ENCODE measurements around the gene PRDM15. TPM values are rescaled to one million over a fixed set of nuclear protein-coding genes. Genes with fewer than 3 reads are reported as not detected.

Gene PRDM15
- total and polyA plus RNA-seq, 3 experiments from 2014 or later, result 2.2 to 13.1 (median 12.0) TPM

DNA sequence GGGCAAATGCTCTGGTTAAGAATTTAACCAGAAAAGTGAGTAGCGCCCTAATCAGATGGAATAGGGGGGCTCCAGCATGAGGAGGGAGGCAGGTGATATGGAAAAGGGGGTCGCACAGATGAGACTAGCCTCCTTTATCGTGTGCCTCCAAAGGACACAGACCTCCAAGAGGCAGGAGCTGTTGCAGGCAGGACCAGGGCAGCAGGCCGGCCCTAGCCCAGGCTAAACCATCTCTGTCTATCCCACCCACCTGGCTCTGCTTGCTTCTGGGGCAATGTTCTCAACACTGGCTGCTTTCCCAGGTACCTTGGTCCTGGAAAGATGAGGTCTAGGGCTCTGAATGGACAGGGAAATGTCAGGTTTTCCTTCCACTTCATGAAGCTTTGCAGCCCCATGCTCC is 38.4 kb upstream of the PRDM15 start:
- H3K36me3 ChIP-seq (ENCODE audit: insufficient read depth, low read length), result peaks cover 9% of the 10 kb centered on the region
- no peak overlapping the region for H3K27ac ChIP-seq (ENCODE audit: low read depth, low read length)
- H3K27me3 Mint-ChIP-seq, result no peaks in the 10 kb centered on the region
- H3K27me3 ChIP-seq (ENCODE audit: insufficient read depth, low read length, poor library complexity, severe bottlenecking), result no peaks in the 10 kb centered on the region
- POLR2A ChIA-PET, result no interaction called here
- CTCF ChIA-PET, result interaction anchor here (1.0 kb wide), 1 partner anchor 8 kb away, joined by 3 read pairs; no protein-coding TSS in a partner anchor
- no peak for DNase-seq
- H3K4me1 Mint-ChIP-seq, result peaks cover 0 to 3% (median 1%) of the 10 kb centered on the region in 3 donors
- H3K4me3 ChIP-seq (ENCODE audit: low read length), result no peak overlapping the region
- peak overlapping the region in 2 of 8 donors; percentile 50 to 65 for H3K27ac Mint-ChIP-seq
- no peaks in the 10 kb centered on the region for H3K4me1 ChIP-seq (ENCODE audit: insufficient read depth, low read length)
- no peak overlapping the region for H3K4me3 Mint-ChIP-seq
- H3K36me3 Mint-ChIP-seq, result peaks cover 0 to 65% (median 31%) of the 10 kb centered on the region in 3 donors
- H3K9me3 Mint-ChIP-seq, result no peaks in the 10 kb centered on the region
- no peaks in the 10 kb centered on the region for H3K9me3 ChIP-seq (ENCODE audit: low read length)

DNA sequence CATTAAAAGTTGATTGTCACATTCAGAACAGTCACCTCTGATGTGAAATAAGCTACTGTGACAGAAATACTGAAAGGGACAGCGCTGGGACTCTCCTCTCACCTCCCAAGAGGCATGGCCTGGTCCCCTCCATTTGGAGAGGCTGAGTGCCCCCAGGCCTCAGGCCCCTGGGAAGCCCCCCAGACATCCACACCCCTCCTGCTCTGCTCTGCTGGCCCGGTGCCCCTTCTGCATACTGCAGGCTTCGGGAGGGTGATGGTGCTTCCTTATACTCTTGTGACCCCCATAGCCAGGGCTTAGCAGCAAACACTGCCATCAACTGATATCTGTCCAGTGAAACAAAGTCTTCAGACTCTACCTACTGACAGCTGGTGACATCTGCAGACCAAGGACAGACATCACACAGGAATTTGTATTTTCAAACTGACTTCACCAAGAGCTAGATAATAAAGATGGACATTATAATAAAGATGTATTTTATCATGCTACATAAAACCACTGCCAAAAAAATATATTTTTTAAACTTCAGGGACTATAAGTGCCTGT is 37.8 kb upstream of the PRDM15 start:
- CTCF ChIA-PET, result interaction anchor here (1.0 kb wide), 1 partner anchor 9 kb away, joined by 3 read pairs; no protein-coding TSS in a partner anchor
- no peaks in the 10 kb centered on the region for H3K27me3 Mint-ChIP-seq

DNA sequence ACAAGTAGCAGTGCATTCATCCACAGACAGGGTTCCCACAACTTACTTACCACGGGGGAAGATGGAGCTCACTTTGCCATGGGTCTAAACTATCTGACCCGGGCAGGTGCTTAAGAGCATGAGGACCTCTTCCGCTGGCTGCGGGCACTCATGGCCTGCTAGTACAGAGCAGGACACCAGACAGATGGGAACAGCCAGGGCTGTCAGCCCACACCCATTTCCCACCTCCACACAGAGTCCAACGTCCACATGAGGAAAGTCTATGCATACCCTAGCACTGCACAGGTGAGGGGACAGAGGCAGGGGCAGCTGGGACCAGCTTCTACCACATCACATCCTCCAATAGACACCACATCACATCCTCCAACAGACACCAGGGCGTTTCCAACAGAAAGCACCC is 35.8 kb upstream of the PRDM15 start:
- Mint-ChIP-seq H3K4me1 (no peaks in the 10 kb centered on the region), H3K4me3 (no peak overlapping the region), H3K27ac (peak overlapping the region in 1 of 8 donors; percentile 26), H3K9me3 (no peaks in the 10 kb centered on the region), H3K27me3 (no peaks in the 10 kb centered on the region), H3K36me3 (peaks cover 0 to 73% (median 36%) of the 10 kb centered on the region in 3 donors)
- H3K27ac ChIP-seq (ENCODE audit: low read depth, low read length), result no peak overlapping the region
- DNase-seq, result no peak
- no peaks in the 10 kb centered on the region for H3K9me3 ChIP-seq (ENCODE audit: low read length)
- ChIA-PET CTCF (interaction anchor here (1.1 kb wide), 1 partner anchor 193 kb away, joined by 3 read pairs; no protein-coding TSS in a partner anchor), POLR2A (no interaction called here)
- no peaks in the 10 kb centered on the region for H3K27me3 ChIP-seq (ENCODE audit: insufficient read depth, low read length, poor library complexity, severe bottlenecking)
- peaks cover 19% of the 10 kb centered on the region for H3K36me3 ChIP-seq (ENCODE audit: insufficient read depth, low read length)
- no peaks in the 10 kb centered on the region for H3K4me1 ChIP-seq (ENCODE audit: insufficient read depth, low read length)
- no peak overlapping the region for H3K4me3 ChIP-seq (ENCODE audit: low read length)

More for the DNA sequence above, 37.8 kb upstream of the PRDM15 start:
- H3K27ac ChIP-seq (ENCODE audit: low read depth, low read length), result no peak overlapping the region
- no peaks in the 10 kb centered on the region for H3K4me1 ChIP-seq (ENCODE audit: insufficient read depth, low read length)
- Mint-ChIP-seq H3K36me3 (peaks cover 0 to 68% (median 34%) of the 10 kb centered on the region in 3 donors), H3K9me3 (no peaks in the 10 kb centered on the region), H3K4me1 (peaks cover 0 to 3% (median 1%) of the 10 kb centered on the region in 3 donors), H3K27ac (no peak overlapping the region), H3K4me3 (no peak overlapping the region)
- no peak overlapping the region for H3K4me3 ChIP-seq (ENCODE audit: low read length)
- POLR2A ChIA-PET, result no interaction called here
- no peak for DNase-seq
- H3K9me3 ChIP-seq (ENCODE audit: low read length), result no peaks in the 10 kb centered on the region
- H3K36me3 ChIP-seq (ENCODE audit: insufficient read depth, low read length), result peaks cover 11% of the 10 kb centered on the region
- H3K27me3 ChIP-seq (ENCODE audit: insufficient read depth, low read length, poor library complexity, severe bottlenecking), result no peaks in the 10 kb centered on the region

DNA sequence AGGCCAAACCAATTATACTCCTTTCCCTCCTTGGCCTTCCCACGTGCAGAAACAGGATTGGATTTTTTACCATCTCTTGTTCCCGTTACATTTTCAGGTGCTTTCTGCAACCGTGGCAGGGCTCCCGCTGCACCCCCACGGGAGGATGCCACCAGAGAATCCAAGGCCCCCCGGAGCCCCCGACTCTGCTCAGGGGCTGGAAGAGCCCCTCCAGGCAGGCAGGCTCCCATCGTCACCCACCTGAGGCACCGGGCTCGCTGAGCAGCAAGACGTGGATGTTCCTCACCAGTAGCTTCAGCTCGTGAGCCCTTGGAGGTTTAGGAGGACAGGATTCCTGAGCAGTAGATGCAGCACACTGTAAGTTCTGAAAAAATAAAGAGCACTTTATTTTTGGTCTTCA is 35.2 kb upstream of the PRDM15 start:
- Mint-ChIP-seq H3K9me3 (no peaks in the 10 kb centered on the region), H3K36me3 (peaks cover 0 to 78% (median 38%) of the 10 kb centered on the region in 3 donors), H3K4me1 (no peaks in the 10 kb centered on the region), H3K4me3 (no peak overlapping the region), H3K27ac (no peak overlapping the region), H3K27me3 (no peaks in the 10 kb centered on the region)
- peaks cover 19% of the 10 kb centered on the region for H3K36me3 ChIP-seq (ENCODE audit: insufficient read depth, low read length)
- no peak for DNase-seq
- no peak overlapping the region for H3K4me3 ChIP-seq (ENCODE audit: low read length)
- ChIA-PET POLR2A (no interaction called here), CTCF (no interaction called here)
- no peak overlapping the region for H3K27ac ChIP-seq (ENCODE audit: low read depth, low read length)
- H3K27me3 ChIP-seq (ENCODE audit: insufficient read depth, low read length, poor library complexity, severe bottlenecking), result no peaks in the 10 kb centered on the region
- H3K4me1 ChIP-seq (ENCODE audit: insufficient read depth, low read length), result no peaks in the 10 kb centered on the region
- no peaks in the 10 kb centered on the region for H3K9me3 ChIP-seq (ENCODE audit: low read length)

DNA sequence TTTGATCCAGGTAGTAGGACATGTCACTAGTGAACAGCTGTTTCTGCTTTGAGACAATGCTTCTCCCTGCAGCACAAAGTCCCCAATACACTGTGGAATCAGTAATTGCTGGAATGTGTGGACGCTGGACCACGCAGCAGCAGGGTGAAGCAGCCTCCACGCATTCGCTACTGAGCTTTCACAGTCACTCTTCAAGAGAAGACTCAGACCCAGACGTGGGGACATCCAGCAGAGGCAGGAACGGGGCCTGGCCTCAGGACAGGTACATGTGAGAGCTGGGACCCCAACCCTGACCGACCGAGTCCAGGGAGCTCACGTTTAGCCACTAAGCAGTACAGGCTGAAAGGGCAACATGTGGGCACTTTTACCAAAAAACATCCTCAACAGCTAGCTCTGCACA is 34.1 kb upstream of the PRDM15 start:
- Mint-ChIP-seq H3K27me3 (no peaks in the 10 kb centered on the region), H3K9me3 (no peaks in the 10 kb centered on the region), H3K4me1 (no peaks in the 10 kb centered on the region), H3K4me3 (no peak overlapping the region), H3K36me3 (peaks cover 0 to 79% (median 37%) of the 10 kb centered on the region in 3 donors), H3K27ac (no peak overlapping the region)
- Histone ChIP-seq H3K36me3 (ENCODE audit: insufficient read depth, low read length) (peaks cover 19% of the 10 kb centered on the region), H3K9me3 (ENCODE audit: low read length) (no peaks in the 10 kb centered on the region), H3K4me3 (ENCODE audit: low read length) (no peak overlapping the region), H3K4me1 (ENCODE audit: insufficient read depth, low read length) (no peaks in the 10 kb centered on the region), H3K27ac (ENCODE audit: low read depth, low read length) (no peak overlapping the region), H3K27me3 (ENCODE audit: insufficient read depth, low read length, poor library complexity, severe bottlenecking) (no peaks in the 10 kb centered on the region)
- DNase-seq, result no peak
- CTCF ChIA-PET, result no interaction called here
- POLR2A ChIA-PET, result no interaction called here

DNA sequence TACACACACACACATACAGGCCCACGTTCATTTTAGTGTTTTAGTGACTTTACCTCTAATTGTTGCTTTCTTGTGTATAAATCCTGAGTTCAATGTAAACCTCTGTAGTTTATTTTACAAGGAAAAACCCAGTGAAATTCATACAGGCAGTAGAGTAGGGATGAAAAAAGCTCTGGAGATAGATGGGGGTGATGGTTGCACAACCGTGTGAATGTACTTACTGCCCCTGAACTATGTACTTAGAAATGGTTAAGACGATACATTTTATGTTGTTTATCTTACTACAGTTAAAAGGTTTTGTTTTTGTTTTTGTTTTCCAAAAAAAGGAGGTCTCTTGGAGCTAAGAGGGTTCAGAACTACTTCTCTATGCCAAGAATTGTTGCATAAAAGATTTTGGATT is 29.7 kb upstream of the PRDM15 start:
- Mint-ChIP-seq H3K4me3 (no peak overlapping the region), H3K27ac (no peak overlapping the region)
- no peak overlapping the region for H3K4me3 ChIP-seq (ENCODE audit: low read length)

DNA sequence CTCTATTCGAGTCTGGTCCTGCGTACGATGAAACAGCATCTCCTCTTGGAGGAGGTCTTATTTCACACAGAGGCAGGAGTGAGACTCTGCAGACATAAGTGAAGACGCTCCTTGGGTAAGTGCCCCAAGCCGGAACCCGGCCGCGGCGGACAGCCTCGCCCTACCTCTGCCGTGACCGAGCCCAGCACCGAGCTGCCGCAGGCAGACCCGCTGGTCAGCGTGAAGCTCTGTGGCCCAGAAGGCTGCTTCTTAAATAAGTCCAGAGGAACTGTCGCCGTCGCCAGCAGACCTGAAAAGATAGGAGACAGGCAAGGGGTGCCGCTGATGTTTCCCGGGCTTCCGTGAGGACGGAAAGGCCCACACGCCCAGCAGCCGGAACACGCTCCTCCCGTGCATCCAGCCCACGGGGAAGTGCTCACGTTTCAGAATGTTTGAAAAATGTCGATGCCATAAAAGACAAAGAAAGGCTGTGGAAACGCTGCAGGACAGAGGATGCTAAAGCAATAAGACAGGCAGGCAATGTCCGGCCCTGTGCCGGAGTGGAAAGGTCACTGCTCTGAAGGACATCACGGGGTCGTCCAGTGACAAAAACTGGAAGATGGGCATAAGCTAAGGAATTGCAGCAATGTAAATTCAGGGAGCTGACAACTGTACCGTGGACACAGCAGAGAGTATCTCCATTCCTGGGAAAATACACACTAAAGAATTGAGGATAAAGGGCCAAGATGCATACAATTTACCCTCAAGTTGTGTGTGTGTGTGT is 28.5 kb upstream of the PRDM15 start:
- Histone ChIP-seq H3K27ac (ENCODE audit: low read depth, low read length) (no peak overlapping the region), H3K27me3 (ENCODE audit: insufficient read depth, low read length, poor library complexity, severe bottlenecking) (no peaks in the 10 kb centered on the region), H3K9me3 (ENCODE audit: low read length) (no peaks in the 10 kb centered on the region), H3K4me3 (ENCODE audit: low read length) (no peak overlapping the region), H3K36me3 (ENCODE audit: insufficient read depth, low read length) (peaks cover 10% of the 10 kb centered on the region), H3K4me1 (ENCODE audit: insufficient read depth, low read length) (no peaks in the 10 kb centered on the region)
- ChIA-PET POLR2A (no interaction called here), CTCF (no interaction called here)
- Mint-ChIP-seq H3K27me3 (peaks cover 0 to 2% of the 10 kb centered on the region in 2 donors), H3K4me3 (no peak overlapping the region), H3K4me1 (no peaks in the 10 kb centered on the region), H3K27ac (peak overlapping the region in 1 of 8 donors; percentile 3), H3K9me3 (no peaks in the 10 kb centered on the region), H3K36me3 (peaks cover 0 to 73% (median 24%) of the 10 kb centered on the region in 3 donors)
- DNase-seq, result no peak

More for the DNA sequence above, 29.7 kb upstream of the PRDM15 start:
- Histone ChIP-seq H3K27me3 (ENCODE audit: insufficient read depth, low read length, poor library complexity, severe bottlenecking) (no peaks in the 10 kb centered on the region), H3K27ac (ENCODE audit: low read depth, low read length) (no peak overlapping the region), H3K9me3 (ENCODE audit: low read length) (no peaks in the 10 kb centered on the region), H3K4me1 (ENCODE audit: insufficient read depth, low read length) (no peaks in the 10 kb centered on the region), H3K36me3 (ENCODE audit: insufficient read depth, low read length) (peaks cover 10% of the 10 kb centered on the region)
- POLR2A ChIA-PET, result no interaction called here
- H3K4me1 Mint-ChIP-seq, result no peaks in the 10 kb centered on the region
- CTCF ChIA-PET, result no interaction called here
- H3K36me3 Mint-ChIP-seq, result peaks cover 0 to 79% (median 25%) of the 10 kb centered on the region in 3 donors
- DNase-seq, result no peak
- peaks cover 0 to 2% of the 10 kb centered on the region in 2 donors for H3K27me3 Mint-ChIP-seq
- no peaks in the 10 kb centered on the region for H3K9me3 Mint-ChIP-seq

DNA sequence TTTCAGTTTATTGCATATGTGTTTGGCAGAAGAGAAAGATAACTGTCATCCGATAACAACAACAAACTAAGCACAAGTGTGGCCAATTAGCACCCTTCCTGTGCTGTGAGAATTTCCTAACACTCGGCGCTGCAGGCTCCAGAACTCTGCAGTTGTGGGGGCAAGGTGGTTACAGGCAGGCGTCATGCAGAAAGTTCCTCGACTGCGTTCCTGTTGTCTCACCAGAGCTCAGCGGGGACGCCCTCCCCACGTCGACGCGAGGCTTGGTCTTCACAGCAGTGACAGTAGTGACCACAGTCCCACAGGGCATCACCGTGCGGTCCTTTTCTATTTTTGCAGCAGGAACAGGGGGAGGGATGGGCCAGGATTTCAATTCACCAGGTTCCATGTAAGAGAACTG is 27.6 kb upstream of the PRDM15 start:
- peak overlapping the region in 2 of 8 donors; percentile 17 to 92 for H3K27ac Mint-ChIP-seq
- no peak overlapping the region for H3K4me3 ChIP-seq (ENCODE audit: low read length)
- no peak for DNase-seq
- H3K27me3 Mint-ChIP-seq, result peaks cover 0 to 2% of the 10 kb centered on the region in 2 donors
- H3K9me3 ChIP-seq (ENCODE audit: low read length), result no peaks in the 10 kb centered on the region
- H3K36me3 ChIP-seq (ENCODE audit: insufficient read depth, low read length), result peaks cover 6% of the 10 kb centered on the region
- ChIA-PET POLR2A (no interaction called here), CTCF (no interaction called here)
- H3K4me3 Mint-ChIP-seq, result no peak overlapping the region
- H3K27me3 ChIP-seq (ENCODE audit: insufficient read depth, low read length, poor library complexity, severe bottlenecking), result no peaks in the 10 kb centered on the region
- no peaks in the 10 kb centered on the region for H3K9me3 Mint-ChIP-seq
- no peaks in the 10 kb centered on the region for H3K4me1 ChIP-seq (ENCODE audit: insufficient read depth, low read length)
- H3K36me3 Mint-ChIP-seq, result peaks cover 0 to 72% (median 26%) of the 10 kb centered on the region in 3 donors
- no peak overlapping the region for H3K27ac ChIP-seq (ENCODE audit: low read depth, low read length)
- no peaks in the 10 kb centered on the region for H3K4me1 Mint-ChIP-seq
